ENCODE data around the gene MRPL36.
"Not testable (repeated sequence)": the region's sequence is repeated elsewhere in the genome, so short reads cannot be mapped to it uniquely, and the experiment has no call there.

The MRPL36 gene

DNA sequence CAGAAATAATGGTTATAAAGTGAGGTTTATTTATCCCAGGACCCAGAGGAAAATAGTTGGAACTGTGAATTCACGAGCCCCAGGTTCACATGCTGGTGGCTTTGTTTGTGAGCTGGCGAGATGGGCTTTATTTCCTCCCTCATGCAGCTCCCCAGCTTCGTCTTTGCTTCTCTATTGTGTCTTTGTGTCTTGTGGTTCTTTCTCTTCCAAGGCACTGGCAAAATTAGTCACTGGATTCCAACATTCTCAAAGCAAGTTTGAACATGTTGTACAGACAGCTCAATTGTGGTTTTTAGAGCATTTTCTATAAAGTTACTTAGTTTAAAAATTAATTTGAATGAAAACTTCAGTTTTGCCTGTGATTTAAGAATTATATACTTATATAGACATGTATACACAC, 8.8 kb upstream of the MRPL36 start:
- ATAC-seq (no peak), DNase-seq (ENCODE audit: low spot score in 2 of 2) (no peak)
- H3K36me3 Mint-ChIP-seq: peaks cover 99% of the 10 kb centered on the region
- H3K4me1 Mint-ChIP-seq: peaks cover 35% of the 10 kb centered on the region
- H3K27ac Mint-ChIP-seq: peak overlapping the region; percentile 34
- H3K9me3 Mint-ChIP-seq: no peaks in the 10 kb centered on the region
- no peak overlapping the region for H3K4me3 Mint-ChIP-seq

DNA sequence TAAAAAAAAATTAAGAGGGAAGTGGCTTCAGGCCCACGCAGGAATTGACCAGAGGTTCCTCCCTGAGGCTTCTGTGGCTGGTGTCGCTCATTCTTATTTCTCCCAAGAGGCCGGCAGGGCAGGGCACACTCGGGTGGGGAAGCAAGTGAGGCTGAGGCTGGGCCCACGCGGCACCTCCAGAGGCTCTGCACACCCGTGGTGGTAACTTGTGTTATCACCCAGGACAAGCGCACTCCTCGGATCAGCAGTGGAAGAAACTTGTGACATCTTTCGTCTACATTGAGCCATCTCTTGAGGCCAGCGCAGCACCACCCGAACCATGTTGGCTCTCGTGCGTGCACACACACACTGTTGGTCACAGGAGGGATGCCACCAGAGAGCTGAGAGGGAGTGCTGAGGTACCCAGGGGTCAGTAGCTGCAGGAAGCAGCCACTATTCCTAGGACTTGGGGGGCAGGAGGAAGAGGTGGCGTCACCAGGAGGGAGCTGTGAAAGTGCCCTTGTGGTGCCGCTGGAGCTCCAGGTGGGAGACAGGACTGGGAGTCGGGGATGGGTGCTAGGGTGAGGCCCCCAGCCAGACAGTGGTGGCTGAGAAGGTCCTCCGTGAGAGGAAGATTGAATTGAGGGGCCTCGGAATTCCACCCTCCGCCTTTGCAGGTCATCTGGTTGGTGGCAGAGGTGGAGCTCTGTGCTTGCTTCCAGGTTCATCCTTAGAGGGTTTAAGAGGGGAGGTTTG, 8.0 kb upstream of the MRPL36 start:
- peaks cover 99% of the 10 kb centered on the region for H3K36me3 Mint-ChIP-seq
- H3K9me3 Mint-ChIP-seq: no peaks in the 10 kb centered on the region
- H3K4me3 Mint-ChIP-seq: no peak overlapping the region
- peak overlapping the region; percentile 34 for H3K27ac Mint-ChIP-seq
- DNase-seq (ENCODE audit: low spot score in 2 of 2) (no peak), ATAC-seq (no peak)
- H3K4me1 Mint-ChIP-seq: peaks cover 43% of the 10 kb centered on the region

DNA sequence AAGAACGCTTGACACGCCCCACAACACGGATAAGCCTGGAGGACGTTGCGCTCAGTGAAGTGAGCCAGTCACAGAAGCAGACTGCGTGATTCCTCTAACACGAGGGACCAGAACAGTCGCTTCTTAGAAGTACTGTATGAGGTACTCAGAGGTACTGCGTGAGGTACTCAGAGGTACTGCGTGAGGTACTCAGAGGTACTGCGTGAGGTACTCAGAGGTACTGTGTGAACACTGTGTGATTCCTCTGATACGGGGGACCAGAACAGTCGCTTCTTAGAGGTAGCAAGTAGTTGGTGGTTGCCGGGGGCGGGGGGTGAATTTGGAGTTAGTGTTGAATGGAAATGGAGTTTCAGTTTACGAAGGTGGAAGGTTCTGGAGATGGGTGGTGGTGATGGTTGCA, 7.3 kb upstream of the MRPL36 start:
- DNase-seq (ENCODE audit: low spot score in 2 of 2) (no peak), ATAC-seq (peak; percentile 37)
- Mint-ChIP-seq H3K4me1 (peaks cover 44% of the 10 kb centered on the region), H3K9me3 (no peaks in the 10 kb centered on the region), H3K36me3 (peaks cover 99% of the 10 kb centered on the region), H3K4me3 (no peak overlapping the region), H3K27ac (peak overlapping the region; percentile 27)

DNA sequence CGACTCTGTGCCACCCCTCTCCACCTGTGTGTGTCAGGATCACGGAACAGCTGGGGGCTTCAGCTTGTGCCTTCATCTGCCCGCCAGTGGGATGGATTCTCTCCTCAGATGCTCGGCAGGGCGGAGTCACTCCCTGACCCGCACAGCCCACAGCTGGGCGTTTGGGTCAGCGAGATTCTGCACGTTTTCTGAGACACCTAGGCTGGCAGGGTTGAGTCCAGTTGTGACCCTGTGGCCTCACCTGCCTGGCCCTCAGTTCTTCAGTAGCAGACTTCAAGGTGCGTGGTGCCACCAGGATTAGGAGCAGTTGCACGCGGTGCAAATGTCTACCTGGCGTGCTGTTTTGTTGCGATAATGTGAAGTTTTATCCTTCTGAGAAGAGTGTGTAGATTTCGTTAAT, 6.6 kb upstream of the MRPL36 start:
- DNase-seq (ENCODE audit: low spot score in 2 of 2): no peak
- ATAC-seq: no peak
- Mint-ChIP-seq H3K27ac (peak overlapping the region; percentile 27), H3K4me3 (no peak overlapping the region), H3K36me3 (peaks cover 95% of the 10 kb centered on the region), H3K9me3 (no peaks in the 10 kb centered on the region), H3K4me1 (peaks cover 44% of the 10 kb centered on the region)

DNA sequence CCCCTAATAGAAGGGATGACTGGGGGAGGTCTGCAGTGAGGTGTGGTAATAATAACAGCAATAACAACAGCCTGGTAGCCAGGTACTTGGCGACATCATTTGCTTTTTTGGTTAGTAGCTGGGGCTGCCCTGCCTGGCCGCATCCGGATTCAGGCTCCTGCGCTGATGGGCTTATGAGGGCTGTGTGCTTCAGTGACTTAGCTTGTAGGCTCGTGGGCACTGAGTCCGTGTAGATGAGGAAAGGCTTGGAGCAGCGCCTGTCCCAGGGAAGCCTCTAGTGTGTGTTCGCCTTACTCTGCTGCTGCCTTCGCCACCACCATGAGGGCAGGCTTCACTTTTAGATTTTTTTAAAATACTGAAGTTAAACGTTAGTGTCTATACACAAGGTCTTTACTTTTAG, 6.1 kb upstream of the MRPL36 start:
- no peak for DNase-seq (ENCODE audit: low spot score in 2 of 2)
- Mint-ChIP-seq H3K27ac (peak overlapping the region; percentile 14), H3K36me3 (peaks cover 94% of the 10 kb centered on the region), H3K9me3 (no peaks in the 10 kb centered on the region), H3K4me3 (no peak overlapping the region), H3K4me1 (peaks cover 45% of the 10 kb centered on the region)
- ATAC-seq: no peak

DNA sequence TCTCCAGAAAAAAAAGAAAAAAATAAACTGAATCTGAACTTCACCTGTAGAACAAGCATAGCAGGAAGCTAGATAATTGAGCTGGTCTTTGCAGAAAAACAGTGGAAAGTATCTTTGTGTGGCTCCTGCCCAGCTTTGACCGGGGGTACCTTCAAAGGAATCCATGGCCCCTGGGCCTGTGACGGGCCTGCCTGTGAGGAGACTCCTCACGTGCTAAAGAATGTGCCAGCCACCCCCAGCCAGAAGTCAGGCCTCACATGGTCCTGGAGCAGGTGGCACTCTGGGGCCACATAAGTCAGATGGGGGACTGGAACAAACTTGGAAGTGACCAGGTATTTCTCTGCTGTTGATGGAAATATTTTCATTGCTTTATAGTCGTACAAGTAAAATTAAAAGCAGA, 5.7 kb upstream of the MRPL36 start:
- H3K36me3 Mint-ChIP-seq: peaks cover 94% of the 10 kb centered on the region
- no peak for DNase-seq (ENCODE audit: low spot score in 2 of 2)
- H3K4me1 Mint-ChIP-seq: peaks cover 49% of the 10 kb centered on the region
- peak overlapping the region; percentile 14 for H3K27ac Mint-ChIP-seq
- H3K4me3 Mint-ChIP-seq: no peak overlapping the region
- H3K9me3 Mint-ChIP-seq: no peaks in the 10 kb centered on the region
- no peak for ATAC-seq

DNA sequence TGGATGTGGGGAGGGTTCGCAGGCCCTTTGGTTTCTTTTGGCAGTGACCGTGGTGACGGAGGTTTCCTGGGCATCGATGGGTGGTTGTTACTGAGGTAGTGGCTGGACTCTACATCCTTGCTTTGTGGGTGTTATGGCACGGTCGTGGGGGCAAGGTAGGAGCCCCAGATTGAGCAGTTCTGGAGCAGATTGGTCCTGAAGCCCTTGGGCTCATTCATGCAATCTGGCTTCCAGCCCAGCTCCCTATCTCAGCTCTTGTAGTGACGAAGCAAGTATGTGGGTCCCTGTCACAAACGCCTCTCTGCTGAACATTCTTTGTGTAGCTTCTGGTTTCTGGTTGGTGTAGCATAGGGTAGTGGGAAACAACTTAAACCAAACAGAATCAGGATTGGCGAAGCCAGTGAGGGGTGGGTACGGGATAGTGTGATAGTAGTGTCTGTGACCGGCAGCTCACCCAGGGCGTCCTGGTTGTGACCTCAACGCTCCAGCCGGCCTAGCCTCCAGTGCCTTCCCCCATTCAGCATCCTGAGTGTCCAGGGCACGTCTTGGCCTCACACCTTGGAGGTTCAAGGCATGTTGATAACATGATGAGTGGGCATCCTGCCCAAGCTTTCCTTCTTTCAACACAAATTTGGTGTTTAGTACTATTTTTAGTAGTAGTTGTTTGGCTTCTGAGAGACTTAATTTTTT, 4.5 kb upstream of the MRPL36 start:
- H3K9me3 Mint-ChIP-seq: no peaks in the 10 kb centered on the region
- peaks cover 94% of the 10 kb centered on the region for H3K36me3 Mint-ChIP-seq
- peak overlapping the region; percentile 76 for H3K27ac Mint-ChIP-seq
- H3K4me1 Mint-ChIP-seq: peaks cover 55% of the 10 kb centered on the region
- H3K4me3 Mint-ChIP-seq: no peak overlapping the region
- no peak for ATAC-seq
- DNase-seq (ENCODE audit: low spot score in 2 of 2): no peak

DNA sequence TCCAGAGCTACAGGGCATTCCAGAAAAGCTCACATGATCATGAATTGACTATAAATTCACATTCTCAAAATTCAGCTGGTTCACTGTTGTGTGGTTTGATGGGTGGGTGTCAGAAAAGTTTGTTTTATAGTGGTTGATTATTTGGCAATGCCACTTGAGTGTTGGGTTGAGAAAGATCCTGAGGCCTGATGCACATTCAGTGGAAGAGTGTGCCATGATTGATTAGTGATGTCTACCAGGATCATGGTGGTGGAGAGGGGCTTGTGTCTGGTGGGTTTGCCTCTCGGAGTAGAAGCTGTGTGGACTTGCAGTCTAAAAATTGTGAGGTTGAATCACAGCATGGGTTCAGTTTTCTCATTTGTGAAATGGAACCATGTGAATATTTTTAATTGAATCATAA, 3.6 kb upstream of the MRPL36 start:
- Mint-ChIP-seq H3K4me1 (peaks cover 61% of the 10 kb centered on the region), H3K9me3 (no peaks in the 10 kb centered on the region), H3K4me3 (peak overlapping the region; percentile 94), H3K27ac (peak overlapping the region; percentile 95), H3K36me3 (peaks cover 94% of the 10 kb centered on the region)
- ATAC-seq: no peak
- DNase-seq (ENCODE audit: low spot score in 2 of 2): no peak

DNA sequence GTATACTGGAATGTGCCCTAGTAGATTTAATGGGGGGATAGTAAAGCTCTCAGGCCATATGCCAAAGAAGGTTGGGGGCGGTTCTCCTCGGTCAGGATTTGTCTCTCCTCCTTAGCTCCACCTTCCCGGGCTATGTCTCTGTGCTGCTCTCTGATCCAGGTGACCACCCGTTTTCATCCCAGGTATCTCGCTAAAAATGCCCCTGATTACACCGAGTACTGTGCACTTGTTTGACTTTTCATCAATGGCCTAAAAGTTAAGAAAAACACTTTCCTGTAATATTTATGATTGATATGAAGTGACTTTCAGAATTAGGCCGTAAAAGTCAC, 2.3 kb upstream of the MRPL36 start:
- no peaks in the 10 kb centered on the region for H3K9me3 Mint-ChIP-seq
- DNase-seq (ENCODE audit: low spot score in 2 of 2) (no peak), ATAC-seq (no peak)
- peak overlapping the region; percentile 94 for H3K4me3 Mint-ChIP-seq
- peaks cover 96% of the 10 kb centered on the region for H3K36me3 Mint-ChIP-seq
- peak overlapping the region; percentile 95 for H3K27ac Mint-ChIP-seq
- peaks cover 60% of the 10 kb centered on the region for H3K4me1 Mint-ChIP-seq

DNA sequence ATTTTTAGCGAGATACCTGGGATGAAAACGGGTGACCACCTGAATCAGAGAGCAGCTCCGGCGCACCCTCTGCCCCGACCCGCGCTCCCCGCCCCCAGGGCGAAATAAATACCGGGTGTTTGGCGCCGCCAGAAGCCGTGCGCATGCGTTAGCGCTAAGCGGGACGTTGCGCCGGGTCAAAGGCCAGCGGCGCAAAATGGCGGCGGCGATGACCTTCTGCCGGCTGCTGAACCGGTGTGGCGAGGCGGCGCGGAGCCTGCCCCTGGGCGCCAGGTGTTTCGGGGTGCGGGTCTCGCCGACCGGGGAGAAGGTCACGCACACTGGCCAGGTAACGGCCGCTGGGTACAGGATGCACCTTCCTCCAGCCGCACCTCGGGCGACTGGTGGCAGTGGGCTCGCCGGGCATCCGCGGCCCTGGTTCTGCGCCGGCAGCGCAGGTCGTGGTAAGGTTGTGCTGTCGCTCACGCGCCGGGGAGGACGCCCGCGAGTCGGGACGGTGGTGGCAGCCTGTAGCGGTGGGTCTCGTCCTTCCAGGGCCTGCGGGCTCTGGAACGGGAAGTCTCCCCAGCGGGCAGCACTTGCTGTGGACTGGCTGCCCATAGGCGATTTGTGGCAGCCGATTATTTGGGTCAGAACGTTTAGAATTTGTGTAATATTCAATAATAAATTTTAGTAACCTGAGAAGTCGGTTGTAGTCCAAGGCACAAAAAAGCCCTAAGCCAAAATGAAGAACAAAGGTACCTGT, 1.8 kb upstream of the MRPL36 start, which contains the start of gene NDUFS6:
Gene NDUFS6, plus strand, starts transcription at position 186 of the 745 bp plus-strand sequence. Its CDS starts 11 bp downstream, at position 197.
- Mint-ChIP-seq H3K4me1 (peaks cover 60% of the 10 kb centered on the region), H3K9me3 (no peaks in the 10 kb centered on the region), H3K36me3 (peaks cover 96% of the 10 kb centered on the region), H3K4me3 (peak within 1 kb of the TSS; percentile 94), H3K27ac (peak within 1 kb of the TSS; percentile 95)
- peak; percentile 73 for ATAC-seq
- peak; percentile 69 to 88 for DNase-seq (ENCODE audit: low spot score in 2 of 2)

DNA sequence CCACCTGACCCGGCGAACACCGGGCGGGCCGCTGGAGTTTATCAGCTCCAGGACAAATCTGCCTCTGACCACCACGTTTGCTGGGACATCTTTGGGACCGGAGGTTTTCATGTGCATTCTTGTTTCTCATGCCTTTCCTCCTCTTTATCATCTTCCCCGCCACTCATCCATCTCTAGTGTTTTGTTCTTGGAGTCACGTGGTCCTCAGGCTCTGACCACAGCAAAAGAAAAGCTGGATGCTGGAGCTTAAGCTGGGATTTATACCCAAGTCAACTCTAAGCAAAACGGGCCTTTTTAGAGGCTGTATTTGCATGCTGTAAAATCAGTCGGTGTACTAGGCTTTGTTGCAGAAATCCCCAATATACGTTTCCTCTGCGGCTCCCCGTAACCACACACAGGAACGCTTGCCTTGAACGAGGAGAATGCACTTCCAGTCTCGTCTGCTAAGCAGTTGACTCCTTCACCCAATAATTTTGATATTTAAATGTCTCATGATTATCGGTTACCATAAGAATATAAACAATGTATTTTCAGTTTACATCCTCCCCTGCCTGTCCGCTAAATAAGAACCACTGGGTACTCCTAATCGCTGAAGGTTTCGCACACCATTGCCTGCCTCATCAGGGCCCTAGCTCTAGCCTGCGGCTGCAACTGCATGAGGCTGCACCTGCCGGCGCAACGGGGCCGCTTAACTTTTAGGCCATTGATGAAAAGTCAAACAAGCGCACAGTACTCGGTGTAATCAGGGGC, 1.0 kb upstream of the MRPL36 start:
- peaks cover 90% of the 10 kb centered on the region for H3K36me3 Mint-ChIP-seq
- H3K27ac Mint-ChIP-seq: peak overlapping the region; percentile 95
- DNase-seq (ENCODE audit: low spot score in 2 of 2) (peak in 1 of 2 donors; percentile 59), ATAC-seq (peak; percentile 72)
- no peaks in the 10 kb centered on the region for H3K9me3 Mint-ChIP-seq
- peaks cover 63% of the 10 kb centered on the region for H3K4me1 Mint-ChIP-seq
- H3K4me3 Mint-ChIP-seq: peak overlapping the region; percentile 94

DNA sequence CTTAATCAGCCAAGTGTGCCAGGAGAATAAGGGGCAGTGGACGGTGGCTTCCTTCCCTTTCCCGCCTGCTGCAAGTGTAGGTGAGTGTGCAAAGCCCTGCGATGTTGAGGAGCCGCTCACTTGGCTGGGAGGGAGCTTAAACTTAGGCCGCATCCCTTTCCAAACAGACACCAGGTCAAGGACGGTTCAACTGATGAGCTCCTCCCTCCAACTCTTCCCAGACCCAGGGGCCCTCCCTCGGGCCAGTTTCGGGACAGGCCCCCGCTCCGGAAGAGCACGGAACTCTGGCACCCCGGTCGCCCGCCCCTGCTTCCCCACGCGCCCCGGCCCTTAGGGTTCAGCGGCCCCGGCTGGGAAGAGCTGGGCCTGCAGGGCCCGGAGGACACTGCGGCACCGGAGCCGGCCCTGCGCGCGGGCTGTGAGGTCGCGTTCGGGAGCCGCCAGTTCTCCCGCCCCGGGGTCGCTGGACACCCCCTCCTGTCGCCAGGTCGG, 481 bp downstream of the MRPL36 start:
- H3K36me3 Mint-ChIP-seq: peaks cover 75% of the 10 kb centered on the region
- peak overlapping the region; percentile 94 for H3K4me3 Mint-ChIP-seq
- peak overlapping the region; percentile 95 for H3K27ac Mint-ChIP-seq
- no peaks in the 10 kb centered on the region for H3K9me3 Mint-ChIP-seq
- DNase-seq (ENCODE audit: low spot score in 2 of 2) (no peak), ATAC-seq (peak; percentile 46)
- peaks cover 71% of the 10 kb centered on the region for H3K4me1 Mint-ChIP-seq

DNA sequence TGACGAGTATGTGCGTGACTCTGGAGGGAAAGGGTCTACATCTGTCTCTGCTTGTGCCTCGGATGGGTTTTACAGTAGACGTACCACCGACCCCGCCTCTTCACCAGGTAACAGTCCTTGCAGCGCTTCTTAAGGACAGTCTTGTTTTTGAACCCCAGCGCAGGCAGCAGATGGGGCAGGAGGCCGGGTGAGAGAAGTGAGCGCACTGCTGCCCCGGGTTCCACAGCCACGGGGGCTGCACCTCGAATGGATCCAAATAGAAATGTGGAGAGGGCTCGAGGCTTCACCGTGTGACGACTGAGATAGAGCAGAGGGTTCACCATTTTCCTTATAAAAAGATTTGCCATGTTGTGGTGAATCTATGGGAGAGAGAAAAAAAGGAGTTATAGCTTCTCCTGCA, 1.0 kb downstream of the MRPL36 start:
- peaks cover 71% of the 10 kb centered on the region for H3K4me1 Mint-ChIP-seq
- not testable (repeated sequence) for ATAC-seq; DNase-seq (ENCODE audit: low spot score in 2 of 2); H3K9me3 Mint-ChIP-seq
- H3K36me3 Mint-ChIP-seq: peaks cover 74% of the 10 kb centered on the region
- H3K4me3 Mint-ChIP-seq: peak overlapping the region; percentile 94
- H3K27ac Mint-ChIP-seq: peak overlapping the region; percentile 95

DNA sequence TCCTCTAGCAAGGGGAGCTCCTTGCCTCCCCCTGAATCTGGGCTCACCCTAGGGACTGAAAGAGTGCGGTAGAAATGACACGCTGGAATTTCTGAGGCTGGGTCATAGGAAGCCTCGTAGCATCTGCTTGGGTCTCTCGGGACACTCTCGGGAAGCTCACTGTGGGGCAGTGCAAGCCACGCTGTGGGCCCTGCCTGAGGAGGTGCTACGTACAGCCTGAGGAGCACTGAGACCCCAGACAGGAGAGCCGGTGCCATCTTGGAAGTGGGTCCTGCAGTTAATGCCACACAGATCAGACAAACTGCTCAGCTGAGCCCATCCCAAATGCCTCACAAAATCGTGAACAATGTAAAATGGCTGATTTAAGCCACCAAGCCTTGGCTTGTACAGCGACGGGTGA, 1.8 kb downstream of the MRPL36 start:
- H3K27ac Mint-ChIP-seq: peak overlapping the region; percentile 95
- peaks cover 71% of the 10 kb centered on the region for H3K4me1 Mint-ChIP-seq
- no peaks in the 10 kb centered on the region for H3K9me3 Mint-ChIP-seq
- H3K4me3 Mint-ChIP-seq: peak overlapping the region; percentile 94
- no peak for ATAC-seq
- peaks cover 74% of the 10 kb centered on the region for H3K36me3 Mint-ChIP-seq
- DNase-seq (ENCODE audit: low spot score in 2 of 2): no peak
